HUES64 (cell line): Measurements from ENCODE around the gene KCNK7.

ENCODE experiments used
- H3K27ac ChIP-seq: 2 replicates; pipeline ENCODE4 v1.7.0; 2013; ENCODE audit warnings: low read depth, low read length, inconsistent platforms
- H3K27me3 ChIP-seq: 2 replicates; pipeline ENCODE4 v1.6.1; 2013; ENCODE audit warnings: mild to moderate bottlenecking, low read length; ENCODE audit not compliant: insufficient read depth
- H3K36me3 ChIP-seq: 2 replicates; pipeline ENCODE4 v1.6.1; 2013; ENCODE audit warnings: mild to moderate bottlenecking, low read length; ENCODE audit not compliant: insufficient read depth
- H3K4me1 ChIP-seq: 2 replicates; pipeline ENCODE4 v1.6.1; 2013; ENCODE audit warnings: mild to moderate bottlenecking, low read length, moderate library complexity; ENCODE audit not compliant: insufficient read depth
- H3K4me3 ChIP-seq: 2 replicates; pipeline ENCODE4 v1.5.1; 2013; ENCODE audit warnings: mild to moderate bottlenecking, low read length, moderate library complexity
- H3K9ac ChIP-seq: 2 replicates; pipeline ENCODE4 v1.6.1; 2013; ENCODE audit warnings: mild to moderate bottlenecking, low read depth, low read length
- H3K9me3 ChIP-seq: 2 replicates; pipeline ENCODE4 v1.6.1; 2013; ENCODE audit warnings: low read depth, low read length; ENCODE audit not compliant: insufficient read depth
- WGBS: fragments of 150-250, 120-280 bp; methylation state at CpG from one replicate; pipeline ENCODE4 v1.1.7; 2013; ENCODE audit warnings: missing lambda C conversion rate; 5-methylcytosine and 5-hydroxymethylcytosine counted together

The KCNK7 gene

GRCh38 chr11:65624931-65625627 is 29.5 kb upstream of the KCNK7 start:
- Histone ChIP-seq H3K27ac (no peak overlapping the region), H3K9ac (no peak overlapping the region), H3K9me3 (no peaks in the 10 kb centered on the region), H3K36me3 (peaks cover 88% of the 10 kb centered on the region), H3K27me3 (no peaks in the 10 kb centered on the region), H3K4me1 (no peaks in the 10 kb centered on the region), H3K4me3 (no peak overlapping the region)
- WGBS: 95% methylated on average over 29 of the region's 30 CpGs

- H3K27ac ChIP-seq: no peak overlapping the region
- H3K4me1 ChIP-seq: no peaks in the 10 kb centered on the region
- no peak overlapping the region for H3K4me3 ChIP-seq
- WGBS: 93% methylated on average over 24 of the region's 25 CpGs
- no peak overlapping the region for H3K9ac ChIP-seq
- H3K27me3 ChIP-seq: no peaks in the 10 kb centered on the region
- H3K9me3 ChIP-seq: no peaks in the 10 kb centered on the region
- H3K36me3 ChIP-seq: peaks cover 88% of the 10 kb centered on the region
These were observed 28.4 kb upstream of the KCNK7 start for GRCh38 chr11:65623852-65624616.

- Histone ChIP-seq H3K9me3 (no peaks in the 10 kb centered on the region), H3K36me3 (peaks cover 88% of the 10 kb centered on the region), H3K27me3 (no peaks in the 10 kb centered on the region), H3K4me1 (no peaks in the 10 kb centered on the region), H3K27ac (no peak overlapping the region), H3K9ac (no peak overlapping the region), H3K4me3 (no peak overlapping the region)
- WGBS: 96% methylated on average over 14 of the region's 14 CpGs
These were observed 27.6 kb upstream of the KCNK7 start for GRCh38 chr11:65623177-65623576.

- 95% methylated on average over 16 of the region's 16 CpGs for WGBS
- H3K36me3 ChIP-seq: peaks cover 88% of the 10 kb centered on the region
- H3K9ac ChIP-seq: no peak overlapping the region
- no peak overlapping the region for H3K4me3 ChIP-seq
- H3K4me1 ChIP-seq: no peaks in the 10 kb centered on the region
- no peak overlapping the region for H3K27ac ChIP-seq
- no peaks in the 10 kb centered on the region for H3K9me3 ChIP-seq
- no peaks in the 10 kb centered on the region for H3K27me3 ChIP-seq
These were observed 26.4 kb upstream of the KCNK7 start for GRCh38 chr11:65622011-65622410.

GRCh38 chr11:65621460-65621859 is 25.9 kb upstream of the KCNK7 start:
- no peak overlapping the region for H3K4me3 ChIP-seq
- 94% methylated on average over 14 of the region's 14 CpGs for WGBS
- H3K9me3 ChIP-seq: no peaks in the 10 kb centered on the region
- H3K9ac ChIP-seq: no peak overlapping the region
- no peaks in the 10 kb centered on the region for H3K27me3 ChIP-seq
- H3K27ac ChIP-seq: no peak overlapping the region
- H3K36me3 ChIP-seq: peaks cover 83% of the 10 kb centered on the region
- 0 out of 2 replicates have a peak, but pooled peaks cover 3% of the 10 kb centered on the region for H3K4me1 ChIP-seq

GRCh38 chr11:65620666-65621065 is 25.1 kb upstream of the KCNK7 start:
- Histone ChIP-seq H3K9ac (no peak overlapping the region), H3K27me3 (no peaks in the 10 kb centered on the region), H3K27ac (no peak overlapping the region), H3K9me3 (no peaks in the 10 kb centered on the region), H3K36me3 (peaks cover 77% of the 10 kb centered on the region), H3K4me1 (0 out of 2 replicates have a peak, but pooled peaks cover 4% of the 10 kb centered on the region), H3K4me3 (no peak overlapping the region)
- WGBS: 94% methylated on average over 19 of the region's 19 CpGs

GRCh38 chr11:65619281-65619928 is 23.8 kb upstream of the KCNK7 start:
- no peak overlapping the region for H3K9ac ChIP-seq
- WGBS: 96% methylated on average over 29 of the region's 29 CpGs

GRCh38 chr11:65618763-65619162 is 23.2 kb upstream of the KCNK7 start:
- Histone ChIP-seq H3K9me3 (no peaks in the 10 kb centered on the region), H3K27me3 (no peaks in the 10 kb centered on the region), H3K36me3 (peaks cover 60% of the 10 kb centered on the region), H3K27ac (no peak overlapping the region), H3K4me1 (0 out of 2 replicates have a peak, but pooled peaks cover 4% of the 10 kb centered on the region), H3K9ac (no peak overlapping the region), H3K4me3 (no peak overlapping the region)
- 95% methylated on average over 14 of the region's 14 CpGs for WGBS

More at GRCh38 chr11:65619281-65619928, 23.8 kb upstream of the KCNK7 start:
- Histone ChIP-seq H3K4me3 (no peak overlapping the region), H3K4me1 (0 out of 2 replicates have a peak, but pooled peaks cover 4% of the 10 kb centered on the region), H3K9me3 (no peaks in the 10 kb centered on the region), H3K27me3 (no peaks in the 10 kb centered on the region), H3K27ac (no peak overlapping the region), H3K36me3 (peaks cover 66% of the 10 kb centered on the region)

- Histone ChIP-seq H3K4me3 (no peak overlapping the region), H3K4me1 (0 out of 2 replicates have a peak, but pooled peaks cover 4% of the 10 kb centered on the region), H3K9ac (no peak overlapping the region), H3K36me3 (peaks cover 54% of the 10 kb centered on the region), H3K27me3 (no peaks in the 10 kb centered on the region), H3K27ac (no peak overlapping the region), H3K9me3 (no peaks in the 10 kb centered on the region)
- WGBS: 94% methylated on average over 33 of the region's 33 CpGs
These were observed 22.6 kb upstream of the KCNK7 start for GRCh38 chr11:65617990-65618751.

- 0 out of 2 replicates have a peak, but pooled peaks cover 4% of the 10 kb centered on the region for H3K4me1 ChIP-seq
- H3K36me3 ChIP-seq: peaks cover 49% of the 10 kb centered on the region
- H3K27me3 ChIP-seq: no peaks in the 10 kb centered on the region
- H3K4me3 ChIP-seq: peak overlapping the region; percentile 76
- no peaks in the 10 kb centered on the region for H3K9me3 ChIP-seq
- no peak overlapping the region for H3K27ac ChIP-seq
- no peak overlapping the region for H3K9ac ChIP-seq
- WGBS: 95% methylated on average over 17 of the region's 17 CpGs
These were observed 21.7 kb upstream of the KCNK7 start for GRCh38 chr11:65617136-65617850.
